ENCODE measurements around the gene SPATA4. TPM values are rescaled to one million over a fixed set of nuclear protein-coding genes. Genes with fewer than 3 reads are reported as not detected.
"Not testable (repeated sequence)": the region's sequence is repeated elsewhere in the genome, so short reads cannot be mapped to it uniquely, and the experiment has no call there.

Gene SPATA4
- total RNA-seq, 1 donor from 2014 or later: not detected

DNA sequence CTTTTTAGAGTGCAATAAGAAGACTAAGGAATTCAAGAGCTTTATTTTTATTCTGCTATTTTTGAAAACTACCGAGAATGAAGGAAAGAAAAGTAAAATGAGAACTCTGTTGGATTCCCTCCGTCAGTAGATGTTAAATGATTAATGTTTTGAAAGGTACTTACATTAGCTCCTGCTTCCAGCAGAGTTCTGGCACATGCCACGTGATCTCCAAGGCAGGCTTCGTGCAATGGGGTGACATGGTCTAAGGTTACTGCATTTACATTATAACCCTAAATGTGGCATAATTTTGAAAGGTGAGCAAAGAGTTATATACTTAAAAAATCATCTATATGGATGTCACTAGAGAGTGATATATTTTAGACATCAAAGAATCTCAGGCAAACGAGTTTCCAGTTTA is 26.8 kb upstream of the SPATA4 start:
- Mint-ChIP-seq H3K9me3 (ENCODE audit: unreplicated experiment) (no peaks in the 10 kb centered on the region), H3K36me3 (ENCODE audit: unreplicated experiment) (no peaks in the 10 kb centered on the region), H3K4me1 (ENCODE audit: low read depth, unreplicated experiment) (peaks cover 2% of the 10 kb centered on the region), H3K4me3 (ENCODE audit: unreplicated experiment) (no peak overlapping the region), H3K27me3 (ENCODE audit: unreplicated experiment) (no peaks in the 10 kb centered on the region), H3K27ac (ENCODE audit: unreplicated experiment) (no peak overlapping the region)
- DNase-seq: no peak
- TF ChIP-seq, protein P1, sequence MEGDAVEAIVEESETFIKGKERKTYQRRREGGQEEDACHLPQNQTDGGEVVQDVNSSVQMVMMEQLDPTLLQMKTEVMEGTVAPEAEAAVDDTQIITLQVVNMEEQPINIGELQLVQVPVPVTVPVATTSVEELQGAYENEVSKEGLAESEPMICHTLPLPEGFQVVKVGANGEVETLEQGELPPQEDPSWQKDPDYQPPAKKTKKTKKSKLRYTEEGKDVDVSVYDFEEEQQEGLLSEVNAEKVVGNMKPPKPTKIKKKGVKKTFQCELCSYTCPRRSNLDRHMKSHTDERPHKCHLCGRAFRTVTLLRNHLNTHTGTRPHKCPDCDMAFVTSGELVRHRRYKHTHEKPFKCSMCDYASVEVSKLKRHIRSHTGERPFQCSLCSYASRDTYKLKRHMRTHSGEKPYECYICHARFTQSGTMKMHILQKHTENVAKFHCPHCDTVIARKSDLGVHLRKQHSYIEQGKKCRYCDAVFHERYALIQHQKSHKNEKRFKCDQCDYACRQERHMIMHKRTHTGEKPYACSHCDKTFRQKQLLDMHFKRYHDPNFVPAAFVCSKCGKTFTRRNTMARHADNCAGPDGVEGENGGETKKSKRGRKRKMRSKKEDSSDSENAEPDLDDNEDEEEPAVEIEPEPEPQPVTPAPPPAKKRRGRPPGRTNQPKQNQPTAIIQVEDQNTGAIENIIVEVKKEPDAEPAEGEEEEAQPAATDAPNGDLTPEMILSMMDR (IDR thresholded peaks at IDR 0.05; ENCODE audit: partially characterized antibody, unreplicated experiment): no peak

DNA sequence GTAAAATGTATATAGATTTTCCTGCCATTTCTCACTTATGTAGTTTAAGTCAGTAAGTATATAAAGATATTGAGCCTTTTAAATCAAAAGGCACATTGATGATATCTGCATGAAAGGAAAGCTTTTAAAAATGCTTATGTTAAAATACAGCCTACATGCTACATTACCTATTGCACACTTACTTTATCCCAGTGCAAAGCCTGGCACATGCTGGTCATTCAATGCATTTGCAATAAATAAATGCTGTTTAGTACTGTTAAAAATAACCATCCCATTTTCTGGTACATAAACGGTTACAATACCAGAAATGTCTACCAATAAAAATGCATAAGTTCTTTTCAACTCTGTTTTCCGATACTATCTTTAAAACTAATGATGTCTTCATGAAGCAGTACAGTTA is 22.1 kb upstream of the SPATA4 start:
- H3K27ac Mint-ChIP-seq (ENCODE audit: unreplicated experiment): no peak overlapping the region
- H3K36me3 Mint-ChIP-seq (ENCODE audit: unreplicated experiment): no peaks in the 10 kb centered on the region
- H3K27me3 Mint-ChIP-seq (ENCODE audit: unreplicated experiment): no peaks in the 10 kb centered on the region
- no peaks in the 10 kb centered on the region for H3K4me1 Mint-ChIP-seq (ENCODE audit: low read depth, unreplicated experiment)
- no peak for DNase-seq
- H3K4me3 Mint-ChIP-seq (ENCODE audit: unreplicated experiment): no peak overlapping the region
- TF ChIP-seq, protein P1 (IDR thresholded peaks at IDR 0.05; ENCODE audit: partially characterized antibody, unreplicated experiment): no peak
- H3K9me3 Mint-ChIP-seq (ENCODE audit: unreplicated experiment): no peaks in the 10 kb centered on the region

DNA sequence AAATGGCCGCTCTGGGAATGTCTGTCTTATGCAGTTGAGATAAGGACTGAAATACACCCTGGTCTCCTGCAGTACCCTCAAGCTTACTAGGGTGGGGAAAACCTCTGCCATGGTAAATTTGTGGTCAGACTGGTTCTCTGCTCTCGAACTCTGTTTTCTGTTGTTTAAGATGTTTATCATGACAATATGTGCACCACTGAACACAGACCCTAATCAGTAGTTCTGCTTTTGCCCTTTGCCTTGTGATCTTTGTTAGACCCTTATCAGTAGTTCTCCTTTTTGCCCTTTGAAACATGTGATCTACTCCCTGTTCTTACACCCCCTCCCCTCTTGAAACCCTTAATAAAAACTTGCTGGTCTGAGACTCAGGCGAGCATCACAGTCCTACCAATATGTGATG is 17.0 kb upstream of the SPATA4 start:
- H3K36me3 Mint-ChIP-seq (ENCODE audit: unreplicated experiment); H3K27me3 Mint-ChIP-seq (ENCODE audit: unreplicated experiment); H3K4me1 Mint-ChIP-seq (ENCODE audit: low read depth, unreplicated experiment): not testable (repeated sequence)

DNA sequence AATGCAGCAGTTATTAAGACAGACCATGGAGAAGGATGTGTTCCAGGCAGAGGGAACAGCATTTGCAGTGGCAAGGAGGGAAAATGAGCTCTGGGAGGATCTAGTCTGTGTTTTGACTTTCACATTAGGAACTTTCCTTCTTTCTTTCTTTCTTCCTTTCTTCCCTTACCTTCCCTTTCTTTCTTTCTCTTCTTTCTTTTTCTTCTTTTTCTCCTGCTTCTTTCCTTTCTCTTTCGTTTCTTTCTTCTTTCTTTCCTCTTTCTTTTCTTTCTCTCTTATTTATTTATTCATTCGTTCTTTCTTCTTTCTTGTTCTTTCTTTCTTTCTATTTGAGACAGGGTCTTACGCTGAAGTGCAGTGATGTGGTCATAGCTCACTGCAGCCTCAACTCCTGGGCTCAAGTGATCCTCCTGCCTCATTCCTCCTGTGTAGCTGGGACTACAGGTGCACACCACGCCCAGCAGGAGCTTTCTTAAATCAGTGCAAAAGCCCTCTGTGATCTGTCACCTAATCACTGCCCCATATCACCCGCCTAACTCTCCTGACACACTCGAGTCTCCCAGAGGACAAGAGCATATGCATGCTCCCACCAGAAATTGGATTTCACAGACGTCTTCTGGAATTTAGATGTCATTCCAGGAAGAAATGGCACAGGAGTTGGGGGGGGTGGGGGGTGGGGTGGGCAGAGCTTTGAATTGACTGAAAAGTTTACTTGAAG is 15.4 kb upstream of the SPATA4 start:
- Mint-ChIP-seq H3K27me3 (ENCODE audit: unreplicated experiment) (no peaks in the 10 kb centered on the region), H3K27ac (ENCODE audit: unreplicated experiment) (no peak overlapping the region), H3K4me3 (ENCODE audit: unreplicated experiment) (no peak overlapping the region)

More for the DNA sequence above, 17.0 kb upstream of the SPATA4 start:
- not testable (repeated sequence) for H3K4me3 Mint-ChIP-seq (ENCODE audit: unreplicated experiment); H3K27ac Mint-ChIP-seq (ENCODE audit: unreplicated experiment); H3K9me3 Mint-ChIP-seq (ENCODE audit: unreplicated experiment); DNase-seq

DNA sequence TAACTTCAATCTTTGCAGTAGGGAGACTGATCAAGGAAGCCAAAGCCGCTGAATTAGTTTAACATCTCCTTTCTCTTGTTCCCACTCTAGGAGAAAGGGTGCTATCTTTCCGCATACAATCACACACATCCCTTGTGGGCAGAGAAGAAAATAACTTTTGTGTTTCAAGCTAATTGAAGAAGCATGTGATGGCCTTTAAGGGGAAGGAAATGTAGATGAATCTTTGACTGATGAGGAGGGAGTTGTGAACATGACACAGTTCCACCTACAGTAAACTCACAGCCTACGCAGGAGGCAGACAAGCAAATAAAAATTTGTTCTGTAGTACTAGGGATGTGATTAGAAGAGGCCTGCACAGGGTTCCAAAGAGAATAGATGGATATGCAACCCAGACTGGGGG is 14.7 kb upstream of the SPATA4 start:
- no peak for DNase-seq
- Mint-ChIP-seq H3K9me3 (ENCODE audit: unreplicated experiment) (no peaks in the 10 kb centered on the region), H3K27ac (ENCODE audit: unreplicated experiment) (no peak overlapping the region), H3K27me3 (ENCODE audit: unreplicated experiment) (no peaks in the 10 kb centered on the region), H3K4me3 (ENCODE audit: unreplicated experiment) (no peak overlapping the region), H3K4me1 (ENCODE audit: low read depth, unreplicated experiment) (peaks cover 4% of the 10 kb centered on the region), H3K36me3 (ENCODE audit: unreplicated experiment) (no peaks in the 10 kb centered on the region)
- TF ChIP-seq, protein P1 (IDR thresholded peaks at IDR 0.05; ENCODE audit: partially characterized antibody, unreplicated experiment): no peak

More for the DNA sequence above, 15.4 kb upstream of the SPATA4 start:
- no peak for DNase-seq
- TF ChIP-seq, protein P1 (IDR thresholded peaks at IDR 0.05; ENCODE audit: partially characterized antibody, unreplicated experiment): no peak
- Mint-ChIP-seq H3K36me3 (ENCODE audit: unreplicated experiment) (no peaks in the 10 kb centered on the region), H3K4me1 (ENCODE audit: low read depth, unreplicated experiment) (no peaks in the 10 kb centered on the region), H3K9me3 (ENCODE audit: unreplicated experiment) (no peaks in the 10 kb centered on the region)

Measured in glutamatergic neuron (in vitro differentiated cells).